Endometrium (tissue), 2 donors: ENCODE data around the gene CHKA.

Experiments used
- FAIRE-seq: peaks from 2 replicates; lab custom pipeline; 2012; peaks lifted over from hg19 to GRCh38; lab: Jason Lieb, UNC
- donor health status: control.
- donor health status: control.

Gene CHKA

DNA sequence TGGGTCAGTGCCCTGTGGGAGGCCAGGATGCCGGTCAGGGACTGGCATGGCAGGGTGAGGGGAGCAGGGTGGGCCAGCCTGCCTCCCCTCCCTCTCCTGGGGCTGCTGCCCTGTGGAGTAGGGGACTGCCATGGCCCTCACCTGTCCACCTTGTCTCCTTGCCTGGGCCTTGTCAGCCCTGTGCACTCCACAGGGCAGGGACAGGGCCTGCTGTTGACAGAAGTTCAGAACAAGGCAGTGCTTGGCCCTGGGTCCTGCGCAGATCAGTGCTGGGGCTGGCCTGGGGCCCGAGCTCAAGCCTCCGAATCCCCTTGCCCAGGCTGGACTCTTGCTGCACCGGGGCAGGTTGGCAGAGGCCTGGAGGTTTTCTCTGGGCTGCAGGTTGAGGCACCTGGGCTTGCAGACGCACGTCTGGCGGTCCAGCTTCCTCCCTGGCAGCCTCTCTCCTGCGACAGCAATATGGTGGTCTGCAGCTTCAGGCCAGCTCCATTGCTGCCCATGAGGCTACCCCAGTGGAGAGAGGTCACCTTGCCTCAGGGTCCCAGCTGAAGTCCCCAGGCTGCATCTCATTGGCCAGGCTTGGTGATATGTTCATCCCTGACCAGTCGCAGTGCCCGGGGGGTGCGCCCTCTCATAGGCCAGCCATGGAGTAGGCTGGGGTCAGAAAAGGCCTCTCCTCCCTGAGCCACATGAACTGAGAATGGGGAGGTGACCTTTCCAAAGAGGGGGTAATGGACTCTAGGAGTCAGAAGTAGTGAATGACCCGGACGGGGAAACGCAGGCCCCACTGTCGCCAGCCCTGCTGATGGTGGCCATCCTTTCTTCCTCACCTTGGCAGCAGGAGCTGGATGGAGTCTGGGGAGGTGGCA lies 21.5 kb upstream of the CHKA start:
- no peak for FAIRE-seq

DNA sequence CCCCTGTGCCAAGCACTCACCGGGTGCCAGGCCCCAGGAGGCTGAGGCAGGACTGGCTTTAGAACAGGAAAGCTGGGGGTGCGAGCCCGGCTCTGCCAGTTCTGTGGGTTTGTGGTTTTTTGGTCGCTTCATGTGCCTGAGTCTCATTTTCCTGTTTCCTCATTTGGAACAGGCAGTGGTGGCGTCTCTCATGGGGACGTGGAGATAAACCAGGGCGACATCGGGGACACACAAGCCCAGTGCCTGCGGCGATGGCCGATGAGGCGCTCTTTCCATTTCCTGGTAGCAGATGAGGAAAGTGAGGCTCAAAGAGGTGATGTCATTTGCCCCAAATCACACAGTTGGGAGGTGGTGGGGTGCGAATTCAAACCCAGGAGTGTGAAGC lies 20.8 kb upstream of the CHKA start:
- no peak for FAIRE-seq

DNA sequence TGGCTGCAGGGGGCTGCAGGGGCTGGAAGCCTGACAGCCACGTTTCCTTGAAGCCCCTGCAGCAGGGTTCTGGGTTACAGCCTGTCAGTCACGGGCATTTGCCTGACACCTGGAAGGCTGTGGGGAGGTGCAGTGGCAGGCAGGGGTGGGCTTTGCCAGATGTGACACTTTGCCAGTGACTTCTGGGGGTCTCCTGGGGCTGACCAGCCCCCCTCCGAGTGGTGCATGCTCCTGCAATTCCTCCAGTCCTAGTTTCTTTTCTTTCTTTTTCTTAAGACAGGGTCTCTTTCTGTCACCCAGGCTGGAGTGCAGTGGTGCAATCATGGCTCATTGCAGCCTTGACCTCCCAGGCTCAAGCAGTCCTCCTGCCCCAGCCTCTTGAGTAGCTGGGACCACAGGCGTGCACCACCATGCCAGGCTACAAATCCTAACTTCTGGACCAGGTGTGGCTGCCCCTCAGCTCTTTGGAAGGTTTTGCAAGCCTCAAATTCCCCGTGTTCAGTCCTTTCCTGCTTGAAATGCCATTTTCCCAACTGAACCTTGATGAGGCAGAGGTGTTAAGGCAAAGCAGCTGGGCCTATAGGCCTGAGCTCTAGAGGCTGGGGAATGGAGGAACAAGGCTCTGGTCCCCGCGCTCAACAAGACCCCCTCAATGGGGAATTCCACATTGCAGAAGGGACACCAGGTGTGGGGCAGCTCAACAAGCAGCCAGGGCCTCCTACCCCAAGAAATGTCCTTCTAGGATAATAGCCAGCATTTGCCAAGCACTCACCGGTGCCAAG lies 20.2 kb upstream of the CHKA start:
- no peak for FAIRE-seq

DNA sequence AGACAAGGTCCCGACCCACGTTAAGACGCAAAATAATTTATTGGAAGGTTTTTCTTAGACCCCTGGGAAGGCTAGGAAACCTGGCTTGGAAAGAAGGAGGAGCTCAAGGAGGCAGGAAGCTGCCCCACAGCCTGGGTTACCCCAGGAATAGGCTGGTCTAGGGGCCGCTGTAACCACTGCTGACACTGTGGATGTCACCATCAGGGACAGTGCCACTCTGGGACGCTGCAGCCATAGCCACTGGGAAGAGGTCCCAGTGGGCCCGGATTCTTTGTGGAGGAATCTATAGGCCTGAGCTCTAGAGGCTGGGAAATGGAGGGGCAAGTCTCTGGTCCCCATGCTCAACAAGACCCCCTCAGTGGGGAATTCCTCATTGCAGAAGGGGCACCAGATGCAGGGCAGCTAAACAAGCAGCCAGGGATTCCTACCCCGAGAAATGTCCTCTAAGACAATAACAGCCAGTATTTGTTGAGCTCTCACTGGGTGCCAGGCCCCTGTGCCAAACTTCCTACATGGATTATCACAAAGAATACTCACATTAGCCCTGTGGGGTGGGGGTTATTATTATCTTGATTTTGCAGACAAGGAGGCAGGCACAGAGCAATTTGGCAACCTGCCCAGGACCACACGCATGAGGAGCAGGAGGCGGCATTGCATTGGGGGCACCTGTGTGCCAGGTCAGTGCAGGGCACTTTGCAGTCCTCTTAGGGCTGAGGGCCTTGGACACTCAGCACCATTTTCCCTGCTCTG lies 19.5 kb upstream of the CHKA start:
- no peak for FAIRE-seq

DNA sequence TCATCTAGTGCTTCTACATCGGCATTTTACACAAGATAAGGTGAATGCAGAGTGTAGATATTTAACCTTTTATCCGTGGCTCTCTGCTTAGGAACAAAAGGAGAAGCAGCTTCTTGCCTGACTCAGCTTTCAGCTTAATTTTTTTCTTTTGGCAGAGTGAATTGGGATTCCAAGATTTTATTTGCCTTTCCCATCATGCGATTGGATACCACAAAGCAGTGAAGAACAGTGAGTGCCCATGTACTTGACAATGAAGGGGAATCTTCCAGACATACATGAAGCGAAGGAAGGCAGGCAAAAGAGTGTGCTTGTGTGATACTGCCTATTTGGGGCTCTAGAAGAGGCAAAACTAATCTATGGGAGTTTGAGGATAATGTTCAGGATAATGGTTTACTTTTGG lies 17.0 kb upstream of the CHKA start:
- no peak for FAIRE-seq

DNA sequence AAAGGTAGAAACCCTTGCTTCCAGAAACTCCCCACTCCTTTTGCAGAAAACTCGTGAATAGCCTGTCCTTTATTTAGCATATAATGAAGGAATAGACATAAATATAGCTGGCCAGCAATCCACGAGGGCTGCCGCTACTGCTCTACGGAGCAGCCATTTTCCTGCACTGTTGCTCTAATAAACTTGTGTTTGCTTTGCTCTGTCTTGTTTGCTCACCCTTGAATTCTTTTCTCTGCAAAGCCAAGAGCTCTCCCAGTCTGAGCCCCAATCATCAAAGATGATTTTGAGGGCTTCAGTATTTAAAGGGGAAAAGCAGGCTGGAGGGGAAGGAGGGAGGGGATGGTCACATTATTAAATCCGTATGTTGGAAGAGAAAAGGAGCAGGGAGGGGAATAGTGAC lies 16.6 kb upstream of the CHKA start:
- no peak for FAIRE-seq

DNA sequence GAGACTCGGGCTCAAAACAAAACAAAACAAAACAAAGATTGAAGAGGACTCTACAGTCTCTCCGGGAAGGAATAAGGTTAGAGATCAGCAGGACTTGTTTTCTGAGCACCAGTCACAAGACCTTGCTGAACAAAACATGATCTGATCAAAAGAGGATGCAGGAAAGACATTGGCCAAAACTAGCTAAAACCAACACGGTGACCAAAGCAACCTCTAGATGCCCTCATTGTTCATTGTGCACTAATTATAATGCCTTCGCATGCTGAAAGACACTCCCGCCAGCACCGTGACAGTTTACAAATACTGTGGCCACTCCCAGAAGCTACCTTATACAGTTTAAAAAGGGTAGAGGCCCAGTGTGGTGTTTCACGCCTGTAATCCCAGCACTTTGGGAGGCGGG lies 15.7 kb upstream of the CHKA start:
- FAIRE-seq = no peak

DNA sequence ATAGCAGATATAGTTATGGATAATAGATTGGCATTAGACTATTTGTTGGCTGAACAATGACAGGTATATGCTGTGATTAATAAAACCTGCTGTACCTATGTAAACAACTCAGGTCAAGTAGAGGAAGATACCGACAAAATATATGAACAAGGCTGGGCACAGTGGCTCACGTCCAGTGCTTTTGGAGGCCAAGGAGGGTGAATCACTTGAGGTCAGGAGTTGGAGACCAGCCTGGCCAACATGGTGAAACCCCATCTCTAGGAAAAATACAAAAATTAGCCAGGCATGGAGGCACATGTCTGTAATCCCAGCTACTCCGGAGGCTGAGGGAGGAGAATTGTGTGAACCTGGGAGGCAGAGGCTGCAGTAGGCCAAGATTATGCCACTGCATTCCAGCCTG lies 14.0 kb upstream of the CHKA start:
- FAIRE-seq = no peak

DNA sequence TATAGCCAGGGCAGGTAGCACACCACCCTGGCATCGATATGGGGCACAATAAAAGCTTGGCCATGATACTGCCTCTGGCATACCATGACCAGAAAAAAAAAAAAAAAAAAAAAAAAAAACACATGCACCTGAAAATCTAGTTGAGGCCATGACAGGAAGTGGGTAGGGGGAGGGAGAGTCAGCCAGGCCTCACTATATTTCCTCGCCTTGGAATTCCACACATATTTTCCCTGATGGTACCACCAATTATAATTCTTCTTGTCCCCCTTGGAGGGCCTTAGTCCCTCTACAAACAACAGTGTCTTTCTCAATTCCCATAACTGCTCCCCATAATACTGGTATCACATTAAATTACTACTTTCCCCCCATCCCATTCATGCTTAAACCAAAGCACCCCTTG lies 12.6 kb upstream of the CHKA start:
- no peak for FAIRE-seq

DNA sequence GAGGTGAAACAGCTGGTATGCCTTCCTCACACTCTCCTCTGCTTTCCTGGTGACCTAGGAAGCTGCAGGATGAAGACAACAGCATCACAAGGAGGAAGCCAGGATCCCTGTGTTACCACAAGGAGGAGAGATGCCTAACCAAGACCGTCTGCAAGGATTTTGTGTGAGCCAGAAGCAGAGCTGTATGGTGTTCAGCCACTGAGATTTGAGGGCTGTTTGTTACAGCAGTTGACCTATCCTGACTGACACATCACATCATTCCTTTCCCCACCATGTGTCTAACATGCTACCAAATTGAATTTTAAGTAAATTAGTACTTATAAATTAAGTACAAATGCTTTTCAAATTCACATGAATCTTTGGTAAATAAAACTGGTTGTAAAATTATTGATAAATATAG lies 8.9 kb upstream of the CHKA start:
- FAIRE-seq = no peak

DNA sequence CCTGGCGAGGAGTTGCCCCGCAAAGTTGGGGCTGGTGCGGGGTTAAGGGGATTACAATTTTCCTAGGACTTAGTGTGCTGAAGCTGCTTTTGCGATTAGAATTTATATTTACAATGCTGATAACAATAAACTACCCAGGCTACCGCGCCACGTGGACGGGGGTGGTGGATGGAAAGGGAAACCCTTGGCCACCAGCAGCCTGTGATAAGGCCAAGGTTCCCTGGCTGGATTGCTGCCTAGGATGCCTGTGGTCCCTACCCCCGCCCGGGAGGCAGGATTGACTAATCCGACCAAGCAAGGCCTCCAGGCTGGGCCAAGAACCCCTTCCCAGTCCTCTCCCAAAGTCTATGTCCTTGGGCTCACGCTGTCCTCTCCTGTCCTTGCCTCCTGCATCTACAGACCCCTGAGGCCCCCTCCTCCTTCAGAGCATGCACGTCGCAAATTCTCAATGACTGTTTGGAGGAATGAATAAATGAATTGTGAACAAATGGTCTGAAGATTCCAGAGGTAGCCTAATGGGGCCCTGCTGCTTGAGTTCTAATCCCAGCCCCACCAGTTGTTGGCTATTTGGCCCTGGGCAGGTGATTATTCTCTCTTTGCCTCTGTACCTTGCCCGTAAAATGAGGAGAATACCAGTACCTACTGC lies 7.6 kb upstream of the CHKA start:
- FAIRE-seq = no peak

DNA sequence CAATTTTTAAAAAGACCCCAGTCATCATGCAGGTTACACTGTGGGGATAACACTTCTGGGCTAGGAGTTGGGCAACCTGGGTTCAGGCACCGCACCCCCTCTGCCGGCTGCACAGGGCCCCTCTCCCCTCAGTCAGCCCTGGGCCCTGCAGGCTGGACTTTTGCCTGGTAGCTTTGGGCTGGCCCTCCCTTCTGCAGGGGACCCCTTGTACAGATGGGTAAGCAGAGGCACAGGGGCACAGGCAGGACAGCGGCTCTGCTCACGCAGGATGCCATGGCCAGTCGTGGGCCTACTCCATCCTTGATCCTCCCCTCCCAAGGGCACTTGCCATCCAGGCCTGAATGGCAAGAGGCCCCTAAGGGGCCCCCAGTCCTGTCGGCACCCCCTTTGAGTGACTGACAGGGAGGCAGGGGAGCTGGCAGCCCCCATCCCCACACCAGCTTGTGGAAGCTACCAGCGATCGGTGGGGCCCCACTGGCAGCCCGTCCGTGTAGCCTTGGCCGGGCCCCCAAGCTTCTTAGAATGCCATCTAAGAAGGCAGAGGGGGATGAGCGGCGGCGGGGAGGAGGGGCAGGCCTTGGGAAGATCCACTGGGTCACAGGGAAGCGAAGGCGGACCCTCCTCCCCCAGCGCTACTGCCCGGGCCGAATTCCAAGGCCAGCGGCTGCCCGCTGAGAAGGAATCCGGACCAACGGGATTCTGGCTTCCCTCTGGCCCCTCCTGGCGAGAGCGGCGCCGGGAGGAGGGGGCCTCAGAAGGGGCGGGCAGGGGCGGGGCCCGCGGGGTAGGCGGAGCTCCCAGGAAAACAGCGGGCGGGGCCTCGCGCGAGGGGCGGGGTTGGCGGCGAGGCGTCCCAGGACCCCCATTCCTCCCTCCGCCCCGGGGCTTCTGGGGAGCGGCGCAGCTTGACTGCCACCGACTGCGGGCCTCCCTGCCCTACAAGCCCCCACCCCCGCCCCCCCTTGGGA lies 6.8 kb upstream of the CHKA start:
- FAIRE-seq = no peak

DNA sequence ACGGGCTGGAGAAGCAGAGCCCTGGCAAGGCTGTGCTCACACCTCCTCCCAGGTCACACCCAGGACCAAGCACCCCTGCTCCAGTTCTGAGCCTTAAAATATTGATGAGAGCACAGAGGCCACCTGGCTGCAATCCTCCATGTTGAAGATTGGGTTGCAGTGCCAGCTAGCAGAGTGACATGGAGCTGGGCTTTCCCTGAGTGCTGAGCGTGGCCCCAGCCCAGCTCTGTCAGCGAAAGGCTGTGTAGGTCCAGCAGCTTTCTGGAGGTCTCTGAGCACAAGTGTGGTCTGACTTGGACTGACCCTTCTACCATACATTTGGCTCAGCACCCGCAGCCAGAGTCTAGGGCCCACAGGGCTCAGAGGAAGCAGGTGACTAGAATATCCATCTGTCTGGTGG lies 4.0 kb upstream of the CHKA start:
- FAIRE-seq = no peak

DNA sequence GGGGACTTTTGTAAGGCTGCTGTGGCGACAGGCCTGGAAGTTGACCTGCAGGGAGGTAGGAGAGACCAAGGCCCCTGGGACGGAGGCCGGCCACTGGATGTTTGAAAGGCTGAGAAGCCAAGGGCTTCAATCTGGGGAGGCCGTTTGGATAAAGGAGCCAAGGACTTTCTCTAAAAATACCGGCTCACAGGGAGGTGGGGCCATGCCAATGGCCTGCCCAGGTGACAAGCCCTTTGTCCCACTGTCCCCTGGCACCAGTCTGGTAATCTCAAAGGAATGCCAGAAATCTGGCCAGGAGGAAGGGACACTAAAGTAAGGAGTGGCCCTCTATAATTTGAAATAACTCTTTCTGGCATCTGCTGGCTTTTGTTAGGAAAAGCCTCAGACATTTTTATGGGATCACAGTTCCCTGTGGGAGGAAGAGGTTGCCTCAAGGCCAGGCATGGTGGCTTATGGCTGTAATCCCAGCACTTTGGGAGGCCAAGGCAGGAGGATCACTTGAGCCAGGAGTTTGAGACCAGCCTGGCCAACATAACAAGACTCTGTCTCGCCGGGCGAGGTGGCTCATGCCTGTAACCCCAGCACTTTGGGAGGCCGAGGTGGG lies 1.9 kb upstream of the CHKA start:
- FAIRE-seq = no peak

DNA sequence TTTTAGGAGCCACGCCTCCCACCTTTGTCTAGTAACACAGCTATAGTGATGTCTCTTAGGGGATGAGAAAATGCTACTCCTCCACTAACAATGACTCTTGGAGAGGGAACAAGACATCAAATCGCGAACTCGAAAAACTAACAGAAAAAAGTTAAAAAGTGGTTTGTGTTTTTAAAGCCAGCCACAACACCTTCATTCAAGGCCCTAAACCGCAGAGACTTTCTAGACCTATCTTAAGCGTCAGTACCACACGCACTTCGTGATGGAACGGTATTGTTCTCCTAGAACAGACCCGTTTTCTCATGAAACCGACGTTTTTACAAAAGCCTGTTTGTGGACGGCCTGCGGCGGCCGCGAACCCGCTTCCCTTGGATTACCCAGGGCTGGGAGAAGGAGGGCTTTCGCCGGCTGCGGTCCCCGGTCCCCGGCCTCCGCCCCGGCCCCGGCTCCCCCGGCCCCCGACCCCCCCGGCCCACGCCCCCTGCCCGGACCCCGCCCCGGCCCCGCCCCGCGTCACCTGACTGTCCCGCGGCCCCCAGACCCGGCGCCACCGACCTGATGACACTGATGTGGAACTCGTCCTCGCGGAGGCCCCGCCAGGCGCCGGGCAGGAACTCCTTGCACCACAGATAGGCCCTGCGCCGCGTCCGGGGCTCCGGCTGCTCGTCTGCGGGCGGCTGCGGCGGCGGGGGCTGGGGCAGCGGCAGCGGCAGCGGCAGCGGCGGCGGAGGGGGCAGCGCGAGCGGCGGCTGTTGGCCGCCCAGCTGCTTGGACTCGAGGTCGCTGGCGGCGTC lies 718 bp downstream of the CHKA start:
- no peak for FAIRE-seq

DNA sequence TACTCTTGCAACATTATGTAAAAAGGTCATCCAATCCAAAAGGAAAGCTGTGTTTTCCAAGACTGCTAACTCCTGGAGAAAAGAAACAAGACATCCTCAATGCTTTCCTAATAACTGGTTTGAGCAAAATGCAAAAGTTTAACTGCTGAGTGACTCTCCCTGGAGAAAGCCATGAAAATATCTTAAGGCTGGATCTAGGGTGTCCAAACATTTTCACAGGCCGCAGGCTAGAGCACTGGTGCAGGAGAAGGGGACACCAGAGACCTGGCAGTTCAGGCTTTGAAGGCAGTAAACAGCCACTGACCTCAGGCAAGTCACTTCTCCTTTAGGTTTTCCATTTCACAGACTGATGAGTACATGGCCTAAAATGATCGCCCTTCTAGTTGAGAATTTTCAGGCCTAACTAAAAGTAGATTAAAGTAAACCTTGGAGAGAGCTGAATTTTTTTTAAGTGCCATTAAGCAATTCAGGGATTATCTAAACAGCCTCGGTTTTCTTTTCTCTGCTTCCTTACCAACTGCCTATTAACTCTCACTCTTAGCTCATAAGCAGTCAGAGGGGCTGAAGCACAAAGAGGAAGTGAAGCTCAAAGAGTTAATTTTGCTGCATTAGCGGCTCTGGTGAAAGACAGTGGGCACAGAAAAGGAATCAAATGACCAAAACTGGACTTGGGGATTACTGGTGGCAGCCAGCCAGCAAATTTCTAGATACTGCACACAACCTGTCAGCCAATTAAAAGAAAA lies 2.3 kb downstream of the CHKA start:
- FAIRE-seq = no peak

DNA sequence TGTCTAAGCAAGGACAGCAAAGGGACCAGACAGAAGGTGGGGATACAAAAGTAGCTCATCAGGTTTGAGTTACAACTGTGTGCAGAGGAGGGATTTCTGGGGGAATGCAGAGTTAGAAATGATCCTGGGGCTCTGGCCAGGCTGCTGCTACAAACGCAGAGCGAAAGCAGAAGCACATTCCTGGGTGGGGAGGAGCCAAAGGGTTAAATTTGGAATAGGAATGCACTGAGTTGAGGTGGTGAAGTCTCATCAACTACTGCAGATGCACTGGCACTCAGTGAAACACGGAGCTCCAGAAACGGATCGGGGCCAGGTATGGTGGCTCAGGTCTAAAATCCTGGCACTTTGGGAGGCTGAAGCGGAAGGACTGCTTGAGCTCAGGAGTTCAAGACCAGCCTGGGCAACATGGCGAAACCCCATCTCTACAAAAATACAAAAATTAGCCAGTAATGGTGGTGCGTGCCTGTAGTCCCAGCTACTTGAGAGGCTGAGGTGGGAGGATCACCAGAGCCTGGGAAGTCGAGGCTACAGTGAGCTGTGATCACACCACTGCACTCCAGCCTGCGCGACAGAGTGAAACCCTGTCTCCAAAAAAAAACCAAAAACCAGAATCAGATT lies 3.2 kb downstream of the CHKA start:
- no peak for FAIRE-seq

DNA sequence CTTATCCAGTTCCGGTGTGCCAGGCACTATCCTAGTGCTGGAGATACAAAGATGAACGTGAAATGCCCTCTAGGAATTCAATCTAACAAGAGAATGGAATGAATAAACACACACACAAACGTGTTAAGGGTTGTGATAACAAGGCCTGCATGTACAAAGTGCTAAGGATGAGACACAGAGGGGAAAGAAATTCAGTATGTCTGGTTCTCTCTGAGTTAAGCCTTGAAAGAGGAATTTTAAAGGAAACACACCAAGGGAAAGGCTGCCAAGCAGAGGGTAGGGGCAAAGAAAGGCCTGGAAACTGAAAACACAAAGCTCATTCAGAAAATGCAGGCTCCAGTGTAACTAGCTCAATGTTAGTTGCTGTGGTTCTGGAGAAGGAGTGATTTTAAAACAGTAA lies 4.2 kb downstream of the CHKA start:
- no peak for FAIRE-seq

DNA sequence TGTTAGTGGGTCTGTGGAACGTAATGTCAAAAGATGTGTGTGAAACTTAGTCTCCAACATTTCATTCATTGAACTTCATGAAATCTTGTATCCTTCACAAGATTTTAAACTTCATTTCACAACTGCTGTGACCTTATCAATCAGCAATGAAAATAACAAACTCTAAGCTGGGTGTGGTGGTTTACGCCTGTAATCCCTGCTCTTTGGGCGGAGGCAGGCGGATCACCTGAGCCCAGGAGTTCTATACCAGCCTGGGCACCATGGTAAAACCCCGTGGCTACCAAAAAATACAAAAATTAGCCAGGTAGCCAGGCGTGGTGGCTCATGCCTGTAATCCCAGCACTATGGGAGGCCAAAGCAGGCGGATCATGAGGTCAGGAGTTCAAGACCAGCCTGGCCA lies 5.1 kb downstream of the CHKA start:
- FAIRE-seq = no peak
